Measurements from ENCODE around the gene COQ8A.

The COQ8A gene

DNA sequence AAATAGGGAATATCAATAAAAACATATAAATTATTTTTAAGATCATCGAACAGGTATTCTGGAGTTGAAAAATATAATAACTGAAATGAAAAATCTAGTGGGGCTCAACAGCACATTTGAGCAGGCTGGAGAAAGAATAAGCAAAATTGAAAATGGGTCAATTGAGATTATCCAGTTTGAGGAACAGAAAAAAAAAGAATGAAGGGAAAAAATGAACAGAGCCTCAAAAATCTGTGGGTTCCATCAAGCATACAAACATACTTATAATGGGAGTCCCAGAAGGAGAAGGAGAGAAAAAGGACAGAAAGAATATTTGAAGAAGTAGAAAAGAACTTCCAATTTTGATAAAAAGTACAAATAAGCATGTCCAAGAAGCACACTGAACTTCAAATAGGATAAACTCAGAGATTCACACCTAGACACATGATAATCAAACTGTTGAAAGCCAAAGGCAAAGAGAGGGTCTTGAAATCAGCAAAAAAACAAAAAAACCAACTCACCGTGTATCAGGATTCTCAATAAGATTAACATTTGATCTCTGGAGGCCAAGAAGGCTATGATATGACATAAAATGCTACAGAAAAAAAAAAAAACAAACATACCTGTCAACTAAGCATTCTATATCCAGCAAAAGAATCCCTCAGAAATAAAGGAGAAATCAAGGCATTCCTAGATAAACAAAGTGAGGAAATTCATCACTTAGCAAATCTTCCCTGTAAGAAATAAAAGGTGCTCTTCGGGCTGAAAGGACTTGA, 5.4 kb upstream of the COQ8A start:
- H3K36me3 Mint-ChIP-seq (ENCODE audit: low read depth) = peaks cover 32% of the 10 kb centered on the region
- H3K4me1 Mint-ChIP-seq = peaks cover 19% of the 10 kb centered on the region
- H3K27ac Mint-ChIP-seq = no peak overlapping the region
- TF ChIP-seq, protein P1, sequence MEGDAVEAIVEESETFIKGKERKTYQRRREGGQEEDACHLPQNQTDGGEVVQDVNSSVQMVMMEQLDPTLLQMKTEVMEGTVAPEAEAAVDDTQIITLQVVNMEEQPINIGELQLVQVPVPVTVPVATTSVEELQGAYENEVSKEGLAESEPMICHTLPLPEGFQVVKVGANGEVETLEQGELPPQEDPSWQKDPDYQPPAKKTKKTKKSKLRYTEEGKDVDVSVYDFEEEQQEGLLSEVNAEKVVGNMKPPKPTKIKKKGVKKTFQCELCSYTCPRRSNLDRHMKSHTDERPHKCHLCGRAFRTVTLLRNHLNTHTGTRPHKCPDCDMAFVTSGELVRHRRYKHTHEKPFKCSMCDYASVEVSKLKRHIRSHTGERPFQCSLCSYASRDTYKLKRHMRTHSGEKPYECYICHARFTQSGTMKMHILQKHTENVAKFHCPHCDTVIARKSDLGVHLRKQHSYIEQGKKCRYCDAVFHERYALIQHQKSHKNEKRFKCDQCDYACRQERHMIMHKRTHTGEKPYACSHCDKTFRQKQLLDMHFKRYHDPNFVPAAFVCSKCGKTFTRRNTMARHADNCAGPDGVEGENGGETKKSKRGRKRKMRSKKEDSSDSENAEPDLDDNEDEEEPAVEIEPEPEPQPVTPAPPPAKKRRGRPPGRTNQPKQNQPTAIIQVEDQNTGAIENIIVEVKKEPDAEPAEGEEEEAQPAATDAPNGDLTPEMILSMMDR (IDR thresholded peaks at IDR 0.05) = no peak
- H3K4me3 Mint-ChIP-seq = no peak overlapping the region
- peaks cover 9% of the 10 kb centered on the region for H3K27me3 Mint-ChIP-seq (ENCODE audit: low read depth, poor library complexity)
- DNase-seq = no peak
- H3K9me3 Mint-ChIP-seq = peaks cover 53% of the 10 kb centered on the region

GRCh38 chr1:226937940-226938725, 2.0 kb upstream of the COQ8A start:
- peaks cover 32% of the 10 kb centered on the region for H3K36me3 Mint-ChIP-seq (ENCODE audit: low read depth)
- no peak overlapping the region for H3K27ac Mint-ChIP-seq
- H3K9me3 Mint-ChIP-seq = peaks cover 38% of the 10 kb centered on the region
- TF ChIP-seq, protein P1 (IDR thresholded peaks at IDR 0.05) = no peak
- peaks cover 40% of the 10 kb centered on the region for H3K4me1 Mint-ChIP-seq
- peak overlapping the region; percentile 87 for H3K4me3 Mint-ChIP-seq
- DNase-seq = no peak
- H3K27me3 Mint-ChIP-seq (ENCODE audit: low read depth, poor library complexity) = peaks cover 22% of the 10 kb centered on the region

GRCh38 chr1:226938903-226939437, 1.1 kb upstream of the COQ8A start:
- no peak for DNase-seq
- Mint-ChIP-seq H3K9me3 (peaks cover 30% of the 10 kb centered on the region), H3K4me3 (peak overlapping the region; percentile 87), H3K27ac (peak overlapping the region; percentile 96), H3K36me3 (ENCODE audit: low read depth) (peaks cover 29% of the 10 kb centered on the region), H3K4me1 (peaks cover 49% of the 10 kb centered on the region), H3K27me3 (ENCODE audit: low read depth, poor library complexity) (peaks cover 24% of the 10 kb centered on the region)
- TF ChIP-seq, protein P1 (IDR thresholded peaks at IDR 0.05) = no peak

DNA sequence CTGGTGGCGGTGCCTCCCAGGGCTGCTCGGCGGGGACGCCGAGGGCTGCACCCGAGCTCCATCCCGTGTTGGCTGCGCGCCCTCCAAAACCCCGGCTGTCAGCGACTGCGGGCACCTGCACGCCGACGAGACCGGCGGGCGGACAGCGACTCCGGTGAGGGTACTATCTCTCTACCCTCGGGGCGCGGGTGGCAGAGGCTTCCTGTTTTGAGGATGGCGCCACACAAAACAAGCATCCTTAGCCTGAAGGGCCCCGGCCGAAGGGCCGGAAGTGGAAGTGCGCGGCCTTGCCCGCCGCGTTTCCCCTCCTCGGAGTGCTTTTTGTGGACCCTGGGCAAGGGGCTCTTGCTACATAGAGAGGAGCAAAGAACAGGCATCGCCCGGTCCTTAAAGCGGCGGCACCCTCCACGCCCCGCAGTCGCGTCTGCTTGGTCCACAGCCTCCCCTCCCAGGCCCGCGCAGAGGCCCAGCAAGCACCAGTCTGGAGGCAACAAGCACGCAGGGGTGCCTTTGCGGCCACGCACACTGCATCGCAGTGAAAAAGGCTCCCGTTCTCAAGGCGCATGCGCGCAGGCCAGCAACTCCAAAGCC, 561 bp upstream of the COQ8A start:
- peaks cover 54% of the 10 kb centered on the region for H3K4me1 Mint-ChIP-seq
- peaks cover 23% of the 10 kb centered on the region for H3K36me3 Mint-ChIP-seq (ENCODE audit: low read depth)
- no peak for DNase-seq

GRCh38 chr1:226940806-226941067, 643 bp downstream of the COQ8A start:
- peaks cover 66% of the 10 kb centered on the region for H3K4me1 Mint-ChIP-seq
- peaks cover 11% of the 10 kb centered on the region for H3K36me3 Mint-ChIP-seq (ENCODE audit: low read depth)
- TF ChIP-seq, protein P1 (IDR thresholded peaks at IDR 0.05) = no peak
- H3K4me3 Mint-ChIP-seq = peak overlapping the region; percentile 87
- no peak overlapping the region for H3K27ac Mint-ChIP-seq
- peaks cover 12% of the 10 kb centered on the region for H3K9me3 Mint-ChIP-seq
- H3K27me3 Mint-ChIP-seq (ENCODE audit: low read depth, poor library complexity) = peaks cover 22% of the 10 kb centered on the region
- no peak for DNase-seq

More for the DNA sequence above, 561 bp upstream of the COQ8A start:
- peaks cover 24% of the 10 kb centered on the region for H3K9me3 Mint-ChIP-seq
- peak overlapping the region; percentile 96 for H3K27ac Mint-ChIP-seq
- H3K4me3 Mint-ChIP-seq = peak overlapping the region; percentile 87
- TF ChIP-seq, protein P1 (IDR thresholded peaks at IDR 0.05) = no peak
- H3K27me3 Mint-ChIP-seq (ENCODE audit: low read depth, poor library complexity) = peaks cover 24% of the 10 kb centered on the region
